Chondrocyte (in vitro differentiated cells): ENCODE data around the gene PLSCR1. TPM values are rescaled to one million over a fixed set of nuclear protein-coding genes. Genes with fewer than 3 reads are reported as not detected.
"Not testable (repeated sequence)": the region's sequence is repeated elsewhere in the genome, so short reads cannot be mapped to it uniquely, and the experiment has no call there.

ENCODE experiments used
- DNase-seq: peaks from one replicate; pipeline ENCODE4 v3.0.0; 2021; ENCODE audit warnings: mixed read lengths, low spot score
- H3K27ac Mint-ChIP-seq: one replicate; pipeline ENCODE4 v1.8.0; 2021; ENCODE audit warnings: mild to moderate bottlenecking, moderate library complexity, mixed read lengths; ENCODE audit not compliant: unreplicated experiment
- H3K27me3 Mint-ChIP-seq: 2 replicates; pipeline ENCODE4 v1.8.0; 2021; ENCODE audit warnings: low read depth, mixed read lengths
- H3K36me3 Mint-ChIP-seq: 2 replicates; pipeline ENCODE4 v1.8.0; 2021; ENCODE audit warnings: low read depth, mixed read lengths
- H3K4me1 Mint-ChIP-seq: 2 replicates; pipeline ENCODE4 v1.8.0; 2021; ENCODE audit warnings: low read depth, mild to moderate bottlenecking, mixed read lengths
- H3K4me3 Mint-ChIP-seq: one replicate; pipeline ENCODE4 v1.8.0; 2021; ENCODE audit warnings: mild to moderate bottlenecking, moderate library complexity, mixed read lengths; ENCODE audit not compliant: unreplicated experiment
- H3K9me3 Mint-ChIP-seq: 2 replicates; pipeline ENCODE4 v1.8.0; 2021; ENCODE audit warnings: low read depth, mixed read lengths
- total RNA-seq: library from RNA; stranded (reverse); gene quantifications from 3 replicates; pipeline ENCODE4 v1.2.1, GENCODE V29; 2021
- TF ChIP-seq, protein P1 (sequence below): fragments of 200-600 bp; sonication (generic); IDR thresholded peaks from 2 replicates; pipeline ENCODE4 v1.5.0; 2021; ENCODE audit warnings: antibody characterized with exemption, mild to moderate bottlenecking, moderate library complexity

Gene PLSCR1
- total RNA-seq, 1 donor from 2014 or later = 21.5 TPM

- Mint-ChIP-seq H3K9me3 (peaks cover 16% of the 10 kb centered on the region), H3K27ac (no peak overlapping the region), H3K27me3 (no peaks in the 10 kb centered on the region), H3K4me3 (no peak overlapping the region), H3K36me3 (peaks cover 11% of the 10 kb centered on the region), H3K4me1 (peaks cover 10% of the 10 kb centered on the region)
- TF ChIP-seq, protein P1, sequence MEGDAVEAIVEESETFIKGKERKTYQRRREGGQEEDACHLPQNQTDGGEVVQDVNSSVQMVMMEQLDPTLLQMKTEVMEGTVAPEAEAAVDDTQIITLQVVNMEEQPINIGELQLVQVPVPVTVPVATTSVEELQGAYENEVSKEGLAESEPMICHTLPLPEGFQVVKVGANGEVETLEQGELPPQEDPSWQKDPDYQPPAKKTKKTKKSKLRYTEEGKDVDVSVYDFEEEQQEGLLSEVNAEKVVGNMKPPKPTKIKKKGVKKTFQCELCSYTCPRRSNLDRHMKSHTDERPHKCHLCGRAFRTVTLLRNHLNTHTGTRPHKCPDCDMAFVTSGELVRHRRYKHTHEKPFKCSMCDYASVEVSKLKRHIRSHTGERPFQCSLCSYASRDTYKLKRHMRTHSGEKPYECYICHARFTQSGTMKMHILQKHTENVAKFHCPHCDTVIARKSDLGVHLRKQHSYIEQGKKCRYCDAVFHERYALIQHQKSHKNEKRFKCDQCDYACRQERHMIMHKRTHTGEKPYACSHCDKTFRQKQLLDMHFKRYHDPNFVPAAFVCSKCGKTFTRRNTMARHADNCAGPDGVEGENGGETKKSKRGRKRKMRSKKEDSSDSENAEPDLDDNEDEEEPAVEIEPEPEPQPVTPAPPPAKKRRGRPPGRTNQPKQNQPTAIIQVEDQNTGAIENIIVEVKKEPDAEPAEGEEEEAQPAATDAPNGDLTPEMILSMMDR = no peak
- DNase-seq = no peak
Observed at GRCh38 chr3:146476094-146476740, 68.2 kb downstream of the PLSCR1 start.

GRCh38 chr3:146474976-146475375, 69.4 kb downstream of the PLSCR1 start:
- peaks cover 11% of the 10 kb centered on the region for H3K9me3 Mint-ChIP-seq
- not testable (repeated sequence) for H3K4me3 Mint-ChIP-seq, DNase-seq, H3K27me3 Mint-ChIP-seq, H3K36me3 Mint-ChIP-seq, H3K27ac Mint-ChIP-seq, H3K4me1 Mint-ChIP-seq

DNA sequence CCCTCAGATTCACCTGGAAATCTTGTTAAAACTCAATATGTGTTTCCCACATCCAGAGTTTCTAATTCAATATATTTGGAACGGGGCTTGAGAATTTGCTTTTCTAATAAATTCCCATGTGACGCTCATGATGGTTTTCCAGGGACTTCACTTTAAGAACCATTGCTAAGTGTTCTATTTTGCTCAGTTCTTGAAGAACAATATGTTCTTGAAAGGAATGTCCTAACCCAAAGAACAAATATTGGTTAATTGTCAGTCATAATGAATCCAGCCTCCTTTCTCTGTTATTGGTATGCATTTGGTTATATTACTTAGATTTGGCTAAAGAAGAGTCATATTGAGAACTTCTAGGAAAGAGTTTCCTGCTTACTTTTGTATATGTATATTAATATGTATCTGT, 70.7 kb downstream of the PLSCR1 start:
- Mint-ChIP-seq H3K36me3 (no peaks in the 10 kb centered on the region), H3K9me3 (no peaks in the 10 kb centered on the region), H3K27me3 (no peaks in the 10 kb centered on the region), H3K4me3 (no peak overlapping the region), H3K27ac (no peak overlapping the region), H3K4me1 (peaks cover 12% of the 10 kb centered on the region)
- TF ChIP-seq, protein P1 = no peak
- DNase-seq = no peak

GRCh38 chr3:146472611-146473010, 71.8 kb downstream of the PLSCR1 start:
- TF ChIP-seq, protein P1 = no peak
- H3K4me1 Mint-ChIP-seq = peaks cover 23% of the 10 kb centered on the region
- no peaks in the 10 kb centered on the region for H3K9me3 Mint-ChIP-seq
- no peak overlapping the region for H3K27ac Mint-ChIP-seq
- no peaks in the 10 kb centered on the region for H3K27me3 Mint-ChIP-seq
- no peaks in the 10 kb centered on the region for H3K36me3 Mint-ChIP-seq
- no peak for DNase-seq
- no peak overlapping the region for H3K4me3 Mint-ChIP-seq

DNA sequence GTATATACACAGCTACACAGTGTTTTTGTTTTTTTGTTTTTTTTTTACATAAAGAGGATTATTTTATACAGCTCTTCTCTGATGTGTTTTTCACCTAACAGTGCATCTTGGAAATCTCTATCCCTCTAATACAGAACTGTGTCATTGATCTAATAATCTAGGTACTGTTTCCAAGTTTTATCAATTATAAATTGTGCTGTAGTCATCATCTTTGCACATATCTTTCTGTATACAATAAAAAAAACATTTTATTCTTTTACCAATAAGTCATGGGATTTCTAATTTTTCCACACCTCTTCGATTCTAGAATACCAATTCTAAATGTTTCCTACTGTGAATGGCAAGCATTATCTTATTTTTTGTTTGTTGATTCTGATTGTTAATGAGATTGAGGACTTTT, 73.4 kb downstream of the PLSCR1 start:
- TF ChIP-seq, protein P1 = no peak
- Mint-ChIP-seq H3K27ac (no peak overlapping the region), H3K27me3 (no peaks in the 10 kb centered on the region), H3K4me3 (no peak overlapping the region), H3K4me1 (peaks cover 33% of the 10 kb centered on the region), H3K9me3 (no peaks in the 10 kb centered on the region), H3K36me3 (no peaks in the 10 kb centered on the region)
- no peak for DNase-seq

- H3K27me3 Mint-ChIP-seq = no peaks in the 10 kb centered on the region
- no peak overlapping the region for H3K4me3 Mint-ChIP-seq
- H3K4me1 Mint-ChIP-seq = peaks cover 33% of the 10 kb centered on the region
- no peak overlapping the region for H3K27ac Mint-ChIP-seq
- DNase-seq = no peak
- TF ChIP-seq, protein P1 = no peak
- no peaks in the 10 kb centered on the region for H3K36me3 Mint-ChIP-seq
- H3K9me3 Mint-ChIP-seq = no peaks in the 10 kb centered on the region
Observed at GRCh38 chr3:146470425-146470990, 73.9 kb downstream of the PLSCR1 start.
